Large intestine (tissue), 12 donors: ENCODE results near the gene SEC24B. TPM values are rescaled to one million over a fixed set of nuclear protein-coding genes. Genes with fewer than 3 reads are reported as not detected.
A peak's percentile ranks its signal among the peaks of the same experiment; 100 is the strongest.

Experiments used
- DNase-seq, 2 donors: peaks; one replicate each; pipeline versions ENCODE4 v3.0.0 to v3.0.0-alpha.2; 2013
- H3K27ac ChIP-seq: one replicate; pipeline ENCODE4 v1.5.1; 2013; ENCODE audit warnings: low read length
- H3K27me3 ChIP-seq: 2 replicates; pipeline ENCODE4 v1.6.1; 2013; ENCODE audit warnings: low read length; ENCODE audit not compliant: control insufficient read depth, insufficient read depth
- H3K36me3 ChIP-seq: 2 replicates; pipeline ENCODE4 v1.6.1; 2013; ENCODE audit warnings: low read length; ENCODE audit not compliant: control insufficient read depth, insufficient read depth
- H3K4me1 ChIP-seq: one replicate; pipeline ENCODE4 v1.6.1; 2013; ENCODE audit warnings: low read length; ENCODE audit not compliant: control insufficient read depth, insufficient read depth
- H3K4me3 ChIP-seq: one replicate; pipeline ENCODE4 v1.5.1; 2013; ENCODE audit warnings: low read length
- H3K9me3 ChIP-seq: one replicate; pipeline ENCODE4 v1.6.1; 2013; ENCODE audit warnings: mild to moderate bottlenecking, low read depth, low read length, moderate library complexity; ENCODE audit not compliant: control insufficient read depth
- WGBS: methylation state at CpG from one replicate; pipeline ENCODE4 v1.1.5; 2013; ENCODE audit warnings: low lambda C conversion rate; ENCODE audit not compliant: insufficient coverage; 5-methylcytosine and 5-hydroxymethylcytosine counted together
- long read RNA-seq, 11 donors: transcript quantifications; one replicate each; lab custom pipeline, GENCODE V29; 2026
- polyA plus RNA-seq: library from polyadenylated mRNA; unstranded; fragments of 120-200 nt; gene quantifications from one replicate; pipeline ENCODE4 v1.2.1, GENCODE V29; 2013

The SEC24B gene
- polyA plus RNA-seq: 29.3 TPM
- long read RNA-seq, donor 1, partial matches to known transcripts: 0 of 1 reads
- long read RNA-seq, donor 1, other reads (novel, unspliced or antisense): 0 of 1 reads
- long read RNA-seq, donor 2: 0 reads
- long read RNA-seq, donor 3, full-length matches to known transcripts: 5 of 32 reads
- long read RNA-seq, donor 3, partial matches to known transcripts: 27 of 32 reads
- long read RNA-seq, donor 3, other reads (novel, unspliced or antisense): 0 of 32 reads
- long read RNA-seq, donor 4: 0 reads
- long read RNA-seq, donor 5, partial matches to known transcripts: 0 of 2 reads
- long read RNA-seq, donor 5, other reads (novel, unspliced or antisense): 0 of 2 reads
- long read RNA-seq, donor 6: 0 reads
- long read RNA-seq, donor 7, partial matches to known transcripts: 9 of 9 reads
- long read RNA-seq, donor 7, other reads (novel, unspliced or antisense): 0 of 9 reads
- long read RNA-seq, donor 8, partial matches to known transcripts: 0 of 1 reads
- long read RNA-seq, donor 8, other reads (novel, unspliced or antisense): 0 of 1 reads
- long read RNA-seq, donor 9, partial matches to known transcripts: 0 of 1 reads
- long read RNA-seq, donor 9, other reads (novel, unspliced or antisense): 0 of 1 reads
- long read RNA-seq, donor 10, partial matches to known transcripts: 5 of 7 reads
- long read RNA-seq, donor 10, other reads (novel, unspliced or antisense): 0 of 7 reads
- long read RNA-seq, donor 11, full-length matches to known transcripts: 1 of 1 reads
- long read RNA-seq, donor 11, partial matches to known transcripts: 0 of 1 reads
- long read RNA-seq, donor 11, other reads (novel, unspliced or antisense): 0 of 1 reads

DNA sequence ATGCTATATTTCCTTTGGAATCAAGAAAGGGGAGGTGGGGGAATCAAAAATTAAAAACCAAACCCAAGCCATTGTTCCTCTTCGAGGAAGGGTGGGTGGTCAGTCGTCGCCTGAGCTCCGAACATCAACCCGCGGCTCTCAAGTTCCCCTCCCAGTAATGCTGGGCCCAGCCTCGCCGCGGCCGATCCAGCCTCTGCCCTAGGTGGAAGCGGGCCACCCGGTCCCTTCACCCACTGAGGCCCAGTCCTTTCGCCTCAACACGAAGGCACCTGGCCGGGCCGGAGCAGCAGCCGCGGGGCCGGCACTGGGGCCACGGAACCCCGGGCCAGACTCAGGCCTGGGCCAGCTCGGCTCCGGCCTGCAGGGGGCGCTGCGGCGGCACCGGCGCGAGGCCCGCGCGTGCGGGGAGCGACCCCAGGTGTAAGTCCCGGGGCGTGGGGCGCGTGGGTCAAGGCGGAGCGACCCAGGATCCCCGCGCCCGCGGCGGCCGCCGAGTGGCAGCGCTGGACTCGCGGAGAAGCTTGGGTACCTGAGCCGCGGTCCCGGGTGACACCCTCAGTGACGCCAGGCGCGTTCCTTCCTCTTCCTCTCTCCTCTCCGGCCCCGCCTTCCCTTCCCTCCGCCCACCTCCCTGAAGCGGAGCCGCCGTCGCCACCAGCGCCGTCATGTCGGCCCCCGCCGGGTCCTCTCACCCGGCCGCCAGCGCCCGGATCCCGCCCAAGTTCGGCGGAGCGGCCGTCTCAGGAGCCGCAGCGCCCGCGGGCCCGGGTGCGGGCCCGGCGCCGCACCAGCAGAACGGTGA, at the start of gene SEC24B:
SEC24B (plus strand) TSS at position 611 of the 802 bp plus-strand sequence; CDS start at position 666, 55 bp downstream.
- peak within 1 kb of the TSS; percentile 96 for H3K27ac ChIP-seq
- H3K4me1 ChIP-seq: peaks cover 16% of the 10 kb centered on the region
- H3K27me3 ChIP-seq: no peaks in the 10 kb centered on the region
- WGBS: no CpG with 5 or more reads among the region's 87 CpGs
- peak within 1 kb of the TSS; percentile 83 for H3K4me3 ChIP-seq
- no peaks in the 10 kb centered on the region for H3K9me3 ChIP-seq
- peak; percentile 74 to 93 for DNase-seq
- H3K36me3 ChIP-seq: peaks cover 5% of the 10 kb centered on the region

DNA sequence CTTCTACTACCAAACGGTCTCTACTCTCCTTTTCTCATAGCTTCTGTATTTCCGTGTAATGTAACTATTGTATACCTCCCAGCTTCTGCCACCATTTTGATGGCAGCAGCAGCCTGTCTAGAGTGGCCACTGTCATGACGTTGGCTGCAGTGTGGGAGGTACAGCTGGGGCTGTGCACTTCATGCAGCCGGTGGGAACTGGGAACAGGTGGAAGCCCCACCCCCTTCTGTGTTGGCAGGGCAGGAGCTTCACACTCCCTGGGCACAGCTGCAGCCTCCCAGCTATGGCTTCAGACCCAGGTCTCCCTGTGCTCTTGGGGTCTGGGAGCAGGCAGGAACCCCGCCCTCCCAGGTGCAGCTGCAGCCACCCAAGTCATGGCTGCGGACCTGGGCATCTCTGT, 49.8 kb upstream of the SEC24B start:
- DNase-seq: no peak
- Histone ChIP-seq H3K4me3 (no peak overlapping the region), H3K27me3 (no peaks in the 10 kb centered on the region), H3K36me3 (no peaks in the 10 kb centered on the region), H3K27ac (no peak overlapping the region), H3K4me1 (no peaks in the 10 kb centered on the region), H3K9me3 (no peaks in the 10 kb centered on the region)
- WGBS: 100% methylated on average over 1 of the region's 6 CpGs

DNA sequence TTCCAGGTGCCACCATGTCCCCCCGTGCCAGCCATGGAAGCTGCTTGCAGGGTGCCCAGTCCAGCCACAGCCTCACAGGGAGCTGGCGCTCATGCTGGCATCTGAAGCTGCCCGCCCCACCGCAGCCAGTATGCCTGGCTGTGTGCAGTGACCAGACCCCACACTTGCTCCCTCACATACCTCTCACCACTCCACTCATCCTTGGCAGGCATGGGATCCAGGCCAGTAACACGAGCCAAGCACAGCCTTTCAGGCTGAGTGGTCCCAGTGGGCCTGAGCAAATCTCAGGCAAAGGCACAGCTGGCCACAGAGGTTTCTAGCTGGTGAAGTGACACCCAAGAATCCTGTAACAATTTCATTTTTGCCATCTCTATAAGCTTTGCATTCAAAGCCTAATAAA, 48.4 kb upstream of the SEC24B start:
- DNase-seq: no peak
- Histone ChIP-seq H3K4me3 (no peak overlapping the region), H3K27me3 (no peaks in the 10 kb centered on the region), H3K4me1 (no peaks in the 10 kb centered on the region), H3K9me3 (no peaks in the 10 kb centered on the region), H3K27ac (no peak overlapping the region), H3K36me3 (no peaks in the 10 kb centered on the region)
- no CpG with 5 or more reads among the region's 5 CpGs for WGBS

DNA sequence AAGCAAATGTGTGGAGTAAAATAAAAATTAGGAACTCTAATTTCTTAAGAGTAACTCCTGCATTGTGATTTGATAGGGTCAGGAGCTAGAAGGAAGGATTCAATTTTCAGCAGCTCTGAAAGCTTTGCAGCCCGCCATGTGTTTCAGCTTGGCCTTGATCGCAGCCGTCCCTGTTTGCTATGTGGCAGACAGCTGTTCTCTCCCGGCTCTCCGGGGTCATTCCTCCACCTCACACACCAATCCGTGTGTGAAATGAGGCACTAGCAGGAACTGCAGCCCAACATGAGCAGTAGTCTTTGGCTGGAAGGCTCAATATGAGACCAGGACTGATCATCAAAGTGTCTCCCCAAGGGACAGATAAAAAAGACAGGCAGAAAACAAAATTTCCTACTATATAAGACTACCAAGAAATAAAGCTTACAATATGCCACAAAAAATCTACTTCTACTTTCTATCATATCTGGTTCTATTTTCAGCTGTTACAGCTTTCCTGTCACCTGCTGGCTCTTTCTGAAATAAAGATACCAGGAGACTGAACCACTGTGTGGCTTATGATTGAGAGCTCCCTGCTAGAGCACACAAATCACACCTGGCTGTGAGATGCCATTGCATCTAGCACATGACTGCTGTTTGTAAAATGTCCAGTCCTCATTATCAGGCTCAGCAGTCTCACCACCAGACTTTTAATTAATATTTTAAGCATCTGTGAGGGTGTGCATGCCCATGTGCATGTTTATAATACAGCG, 44.1 kb upstream of the SEC24B start:
- no peaks in the 10 kb centered on the region for H3K4me1 ChIP-seq
- H3K4me3 ChIP-seq: no peak overlapping the region
- peak in 1 of 2 donors; percentile 6 for DNase-seq
- H3K27ac ChIP-seq: no peak overlapping the region
- no CpG with 5 or more reads among the region's 7 CpGs for WGBS
- H3K9me3 ChIP-seq: no peaks in the 10 kb centered on the region
- H3K27me3 ChIP-seq: no peaks in the 10 kb centered on the region
- no peaks in the 10 kb centered on the region for H3K36me3 ChIP-seq

DNA sequence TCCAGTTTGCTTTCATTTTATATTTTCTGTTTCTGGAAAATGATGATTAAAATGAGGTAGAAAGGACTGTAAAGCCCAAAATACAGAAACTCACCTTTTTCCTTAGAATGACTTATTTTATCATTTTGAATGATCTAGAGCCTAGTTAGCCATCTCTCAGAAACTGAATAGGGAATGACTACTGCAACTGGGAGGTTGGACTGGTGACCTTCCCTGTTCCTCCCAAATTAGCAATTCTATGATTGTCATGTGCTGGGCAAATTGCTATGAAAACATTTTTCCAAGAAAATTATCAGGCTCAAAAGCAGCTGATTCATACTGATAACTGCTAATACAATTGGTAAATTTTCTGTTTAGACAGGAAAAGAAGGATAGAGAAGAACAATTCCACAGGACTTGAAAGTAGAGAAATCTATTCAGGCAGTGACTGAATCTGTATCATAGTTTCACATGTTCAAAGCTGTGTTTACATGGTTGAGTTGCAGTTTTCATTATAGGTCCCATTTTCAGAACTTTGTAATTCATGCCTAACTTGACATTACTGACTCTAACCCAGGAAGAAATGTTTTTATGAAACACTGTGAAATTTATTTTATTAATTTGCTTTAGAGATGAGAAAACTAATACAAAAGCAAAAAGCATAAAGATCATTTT, 43.4 kb upstream of the SEC24B start:
- no peaks in the 10 kb centered on the region for H3K27me3 ChIP-seq
- no peaks in the 10 kb centered on the region for H3K9me3 ChIP-seq
- H3K4me3 ChIP-seq: no peak overlapping the region
- H3K36me3 ChIP-seq: no peaks in the 10 kb centered on the region
- H3K4me1 ChIP-seq: no peaks in the 10 kb centered on the region
- H3K27ac ChIP-seq: no peak overlapping the region
- no peak for DNase-seq

DNA sequence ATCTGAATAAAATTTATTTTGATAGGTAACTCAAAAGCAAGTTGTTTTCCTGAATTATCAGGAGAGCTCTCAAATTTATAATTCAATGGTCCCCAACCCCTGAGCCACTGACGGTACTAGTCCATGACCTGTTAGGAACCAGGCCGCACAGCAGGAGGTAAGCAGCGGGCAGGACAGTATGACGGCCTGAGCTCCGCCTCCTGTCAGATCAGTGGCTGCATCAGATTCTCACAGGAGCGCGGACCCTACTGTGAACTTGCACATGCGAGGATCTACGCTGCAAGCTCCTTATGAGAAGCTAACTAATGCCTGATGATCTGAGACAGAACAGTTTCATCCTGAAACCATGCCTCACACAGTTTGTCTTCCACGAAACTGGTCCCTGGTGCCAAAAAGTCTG, 37.9 kb upstream of the SEC24B start:
- no peaks in the 10 kb centered on the region for H3K36me3 ChIP-seq
- H3K4me3 ChIP-seq: no peak overlapping the region
- no peaks in the 10 kb centered on the region for H3K9me3 ChIP-seq
- no peaks in the 10 kb centered on the region for H3K27me3 ChIP-seq
- H3K4me1 ChIP-seq: no peaks in the 10 kb centered on the region
- no peak for DNase-seq
- no CpG with 5 or more reads among the region's 10 CpGs for WGBS
- no peak overlapping the region for H3K27ac ChIP-seq

DNA sequence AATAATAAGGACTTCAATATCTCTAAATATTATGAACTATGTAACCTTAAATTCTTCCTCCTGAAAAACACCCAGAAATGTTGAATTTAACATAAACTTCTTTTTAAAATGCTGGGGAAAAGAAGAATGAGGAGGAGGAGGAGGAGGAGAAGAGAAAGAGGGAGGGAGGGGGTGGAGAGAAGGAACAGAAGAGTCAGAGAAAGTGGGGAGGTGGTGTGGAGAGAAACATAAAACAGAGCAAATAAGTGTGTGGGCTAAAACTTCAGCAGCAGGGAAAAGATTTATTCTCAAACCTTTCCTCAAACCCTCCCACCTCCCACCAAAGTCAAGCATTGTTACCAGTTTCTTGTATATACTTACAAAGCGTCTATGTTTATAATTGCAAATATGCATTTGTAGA, 34.7 kb upstream of the SEC24B start:
- H3K36me3 ChIP-seq: no peaks in the 10 kb centered on the region
- H3K27me3 ChIP-seq: peaks cover 5% of the 10 kb centered on the region
- no peak overlapping the region for H3K27ac ChIP-seq
- WGBS: 75% methylated on average over 1 of the region's 1 CpG
- no peak overlapping the region for H3K4me3 ChIP-seq
- no peaks in the 10 kb centered on the region for H3K9me3 ChIP-seq
- DNase-seq: no peak
- H3K4me1 ChIP-seq: no peaks in the 10 kb centered on the region

DNA sequence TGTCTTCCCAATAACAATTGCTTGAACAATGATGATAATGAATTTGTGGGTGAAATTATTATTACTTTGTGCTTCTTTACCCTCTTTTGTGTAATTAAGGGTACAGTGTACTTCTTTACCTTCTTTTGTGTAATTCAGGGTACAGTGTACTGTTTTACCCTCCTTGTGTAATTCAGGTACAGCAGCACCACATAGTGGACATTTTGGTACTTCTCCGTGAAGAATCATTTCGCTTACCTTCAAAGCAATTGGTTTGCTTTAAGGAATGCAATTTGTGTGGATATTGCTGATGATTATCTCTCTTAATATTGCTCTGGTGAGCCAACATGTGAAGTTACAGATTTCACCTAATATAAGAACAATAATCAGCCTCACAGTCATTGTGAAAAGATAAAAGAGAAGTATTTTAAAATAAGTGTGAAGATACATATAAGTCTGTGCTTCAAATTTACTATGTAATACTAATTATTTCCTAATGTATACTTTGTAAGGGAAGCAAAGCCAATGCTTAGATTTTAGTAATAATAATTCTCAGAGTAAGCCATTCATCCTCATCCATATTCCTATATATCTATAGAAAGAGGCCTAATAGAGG, 27.2 kb upstream of the SEC24B start:
- peak; percentile 18 to 46 for DNase-seq
- Histone ChIP-seq H3K27me3 (peaks cover under 1% of the 10 kb centered on the region), H3K36me3 (no peaks in the 10 kb centered on the region), H3K27ac (no peak overlapping the region), H3K4me1 (no peaks in the 10 kb centered on the region), H3K9me3 (no peaks in the 10 kb centered on the region), H3K4me3 (no peak overlapping the region)
- WGBS: no CpG with 5 or more reads among the region's 2 CpGs

DNA sequence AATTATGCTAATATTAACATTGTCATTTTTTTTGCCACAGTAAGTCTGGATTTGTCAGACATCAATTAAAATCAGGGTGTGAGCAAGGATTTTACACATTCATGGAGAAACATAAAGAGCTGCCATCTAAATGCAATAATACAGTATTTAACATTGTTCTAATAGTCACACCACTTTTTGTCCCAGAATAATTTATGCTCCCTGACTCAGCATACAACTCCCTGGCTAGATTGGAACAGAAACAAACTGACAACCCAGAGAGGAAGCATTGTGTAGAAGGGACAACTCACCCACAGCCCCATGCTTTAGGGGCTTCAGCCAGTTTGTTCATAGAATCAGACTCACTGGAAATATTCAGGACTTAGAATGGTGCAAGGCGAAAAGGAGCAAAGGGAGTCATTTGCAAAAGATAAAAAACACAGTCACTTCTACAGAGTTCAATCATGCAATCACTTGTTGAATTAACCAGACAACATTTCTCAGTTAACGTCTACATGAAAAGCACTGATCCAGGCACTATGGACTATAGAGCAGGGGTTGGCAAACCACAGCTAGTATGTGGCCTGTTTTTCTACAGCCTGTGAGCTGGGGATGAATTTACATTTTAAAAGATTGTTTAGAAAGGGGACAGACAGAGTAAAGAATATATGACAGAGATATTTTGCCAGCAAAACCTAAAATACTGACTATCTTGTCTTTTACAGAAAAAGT, 26.4 kb upstream of the SEC24B start:
- Histone ChIP-seq H3K9me3 (no peaks in the 10 kb centered on the region), H3K27me3 (no peaks in the 10 kb centered on the region), H3K36me3 (no peaks in the 10 kb centered on the region), H3K27ac (no peak overlapping the region), H3K4me3 (no peak overlapping the region), H3K4me1 (no peaks in the 10 kb centered on the region)
- no peak for DNase-seq
- no CpG with 5 or more reads among the region's 2 CpGs for WGBS
